Coronary artery (tissue), 2 donors: ENCODE measurements around the gene HMGXB3.
"Not testable (repeated sequence)": the region's sequence is repeated elsewhere in the genome, so short reads cannot be mapped to it uniquely, and the experiment has no call there.

Experiments
- DNase-seq: peaks from one replicate; pipeline ENCODE4 v3.0.0-alpha.2; 2017; ENCODE audit warnings: low spot score
- H3K27ac ChIP-seq, 2 donors: fragments of 200-600 bp; sonication (generic); one replicate each; pipeline ENCODE4 v1.5.1; 2016 to 2019
- H3K4me3 ChIP-seq: fragments of 200-600 bp; sonication (generic); 2 replicates; pipeline ENCODE4 v1.5.1; 2016; ENCODE audit warnings: mild to moderate bottlenecking, moderate library complexity
- CTCF ChIP-seq: fragments of 200-600 bp; sonication (generic); IDR thresholded peaks from one replicate; pipeline ENCODE4 v1.5.1; 2019; ENCODE audit warnings: antibody characterized with exemption

HMGXB3 gene

GRCh38 chr5:150022158-150022531, 21.6 kb downstream of the HMGXB3 start:
- no peak for TF ChIP-seq CTCF
- Histone ChIP-seq H3K4me3 (no peak overlapping the region), H3K27ac (peak overlapping the region in 1 of 2 donors; percentile 31)
- no peak for DNase-seq

GRCh38 chr5:150022681-150023080, 22.1 kb downstream of the HMGXB3 start:
- H3K27ac ChIP-seq, result no peak overlapping the region
- no peak overlapping the region for H3K4me3 ChIP-seq
- no peak for DNase-seq
- no peak for TF ChIP-seq CTCF

GRCh38 chr5:150023136-150023535, 22.6 kb downstream of the HMGXB3 start:
- no peak overlapping the region for H3K27ac ChIP-seq
- no peak for TF ChIP-seq CTCF
- no peak for DNase-seq
- no peak overlapping the region for H3K4me3 ChIP-seq

GRCh38 chr5:150024346-150024984, 23.9 kb downstream of the HMGXB3 start:
- no peak for TF ChIP-seq CTCF
- no peak for DNase-seq
- Histone ChIP-seq H3K27ac (no peak overlapping the region), H3K4me3 (no peak overlapping the region)

GRCh38 chr5:150026682-150027172, 26.2 kb downstream of the HMGXB3 start:
- no peak overlapping the region for H3K4me3 ChIP-seq

GRCh38 chr5:150028047-150028446, 27.5 kb downstream of the HMGXB3 start:
- H3K27ac ChIP-seq, H3K4me3 ChIP-seq, DNase-seq: not testable (repeated sequence)

More at GRCh38 chr5:150026682-150027172, 26.2 kb downstream of the HMGXB3 start:
- no peak for TF ChIP-seq CTCF
- no peak overlapping the region for H3K27ac ChIP-seq
- no peak for DNase-seq

GRCh38 chr5:150033334-150033733, 32.8 kb downstream of the HMGXB3 start:
- Histone ChIP-seq H3K4me3 (no peak overlapping the region), H3K27ac (no peak overlapping the region)
- no peak for DNase-seq
- TF ChIP-seq CTCF, result no peak
